GM23338 (cell line): ENCODE results near the gene NSF.

Experiments used
- CREB1 ChIP-seq: fragments of 250-450 bp; sonication (Bioruptor Pico); IDR thresholded peaks from 2 replicates; pipeline ENCODE4 v1.5.0; 2020; ENCODE audit warnings: low read depth, mild to moderate bottlenecking, moderate library complexity
- POLR2AphosphoS5 ChIP-seq: IDR thresholded peaks from 2 replicates; pipeline ENCODE4 v1.6.1; 2016; ENCODE audit warnings: antibody characterized with exemption, low read depth
- TF ChIP-seq, protein P1 (sequence below): IDR thresholded peaks from 2 replicates; pipeline ENCODE4 v1.6.1; 2016; ENCODE audit warnings: antibody characterized with exemption
- TF ChIP-seq, protein P2 (sequence below), 2 experiments: fragments of 200-600 bp in 1 of 2; sonication (generic) in 1 of 2; conservative IDR thresholded peaks; 2 replicates each; pipeline versions ENCODE4 v1.5.1 to v1.6.1; 2016 to 2017; ENCODE audit warnings: antibody characterized with exemption in 2 of 2, low read depth in 2 of 2, mild to moderate bottlenecking in 2 of 2, moderate library complexity in 1 of 2

DNA sequence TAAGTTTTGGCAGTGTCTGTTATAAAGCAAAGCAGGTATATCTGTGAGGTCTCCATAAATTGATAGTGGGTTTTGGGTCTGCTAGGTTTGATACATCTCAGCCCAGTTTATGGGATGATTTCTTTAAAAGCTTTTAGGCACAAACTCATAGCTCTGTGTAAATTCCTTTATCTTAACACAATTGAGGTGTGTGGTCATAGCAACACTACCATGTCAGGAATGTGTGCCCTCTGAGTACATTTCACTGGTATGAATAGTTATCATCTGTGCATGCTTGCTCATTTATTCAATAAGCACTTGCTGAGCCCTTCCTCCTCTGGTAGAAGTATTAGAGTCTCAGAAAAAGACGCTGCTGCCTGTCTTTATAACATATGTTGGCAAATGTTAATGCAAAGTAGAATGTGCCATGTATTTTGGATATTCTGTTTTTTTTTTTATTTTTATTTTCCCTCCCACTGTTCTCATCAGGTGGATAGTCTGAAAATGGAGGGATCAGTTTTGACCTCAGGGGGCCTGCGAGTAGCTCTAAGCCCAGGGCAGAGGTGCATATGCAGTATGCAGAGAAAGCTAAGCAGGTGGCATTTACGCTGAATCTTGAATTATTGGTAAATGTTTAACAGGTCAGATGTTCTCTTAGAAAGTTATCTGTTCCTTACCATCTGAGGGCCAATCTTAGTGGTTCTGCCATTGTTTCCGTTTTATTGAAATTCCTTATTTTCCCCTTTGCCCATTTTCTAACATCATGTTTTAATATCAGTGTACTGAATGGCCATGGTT is 137.3 kb downstream of the NSF start:
- no peak for TF ChIP-seq POLR2AphosphoS5
- TF ChIP-seq, protein P1, sequence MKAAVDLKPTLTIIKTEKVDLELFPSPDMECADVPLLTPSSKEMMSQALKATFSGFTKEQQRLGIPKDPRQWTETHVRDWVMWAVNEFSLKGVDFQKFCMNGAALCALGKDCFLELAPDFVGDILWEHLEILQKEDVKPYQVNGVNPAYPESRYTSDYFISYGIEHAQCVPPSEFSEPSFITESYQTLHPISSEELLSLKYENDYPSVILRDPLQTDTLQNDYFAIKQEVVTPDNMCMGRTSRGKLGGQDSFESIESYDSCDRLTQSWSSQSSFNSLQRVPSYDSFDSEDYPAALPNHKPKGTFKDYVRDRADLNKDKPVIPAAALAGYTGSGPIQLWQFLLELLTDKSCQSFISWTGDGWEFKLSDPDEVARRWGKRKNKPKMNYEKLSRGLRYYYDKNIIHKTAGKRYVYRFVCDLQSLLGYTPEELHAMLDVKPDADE: no peak
- TF ChIP-seq, protein P2, sequence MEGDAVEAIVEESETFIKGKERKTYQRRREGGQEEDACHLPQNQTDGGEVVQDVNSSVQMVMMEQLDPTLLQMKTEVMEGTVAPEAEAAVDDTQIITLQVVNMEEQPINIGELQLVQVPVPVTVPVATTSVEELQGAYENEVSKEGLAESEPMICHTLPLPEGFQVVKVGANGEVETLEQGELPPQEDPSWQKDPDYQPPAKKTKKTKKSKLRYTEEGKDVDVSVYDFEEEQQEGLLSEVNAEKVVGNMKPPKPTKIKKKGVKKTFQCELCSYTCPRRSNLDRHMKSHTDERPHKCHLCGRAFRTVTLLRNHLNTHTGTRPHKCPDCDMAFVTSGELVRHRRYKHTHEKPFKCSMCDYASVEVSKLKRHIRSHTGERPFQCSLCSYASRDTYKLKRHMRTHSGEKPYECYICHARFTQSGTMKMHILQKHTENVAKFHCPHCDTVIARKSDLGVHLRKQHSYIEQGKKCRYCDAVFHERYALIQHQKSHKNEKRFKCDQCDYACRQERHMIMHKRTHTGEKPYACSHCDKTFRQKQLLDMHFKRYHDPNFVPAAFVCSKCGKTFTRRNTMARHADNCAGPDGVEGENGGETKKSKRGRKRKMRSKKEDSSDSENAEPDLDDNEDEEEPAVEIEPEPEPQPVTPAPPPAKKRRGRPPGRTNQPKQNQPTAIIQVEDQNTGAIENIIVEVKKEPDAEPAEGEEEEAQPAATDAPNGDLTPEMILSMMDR (conservative IDR thresholded peaks at IDR 0.05; ENCODE audit: low read depth in 2 of 2): no peak
- no peak for TF ChIP-seq CREB1 (CRISPR knock-in tag)
